Left ventricle myocardium superior (tissue), 1 donor: Measurements from ENCODE around the gene EARS2. TPM values are rescaled to one million over a fixed set of nuclear protein-coding genes. Genes with fewer than 3 reads are reported as not detected.
"Not testable (repeated sequence)": the region's sequence is repeated elsewhere in the genome, so short reads cannot be mapped to it uniquely, and the experiment has no call there.

Experiments used
- ATAC-seq: fragments of 200-7000 bp; cut with Tn5 transposase; one replicate; pipeline ENCODE4 v1.9.1; 2020; ENCODE audit warnings: mild to moderate bottlenecking, moderate library complexity
- DNase-seq: peaks from one replicate; pipeline ENCODE4 v3.0.0-alpha.2; 2020
- intact Hi-C: fragments of 100-400 bp; cut with micrococcal nuclease; formaldehyde crosslinking; loops from one replicate; pipeline ENCODE4 v1.11.0; 2022
- long read RNA-seq: library from polyadenylated mRNA; unstranded; transcript quantifications from one replicate; pipeline ENCODE4 v2.0.0, GENCODE V29; 2021
- total RNA-seq: library from RNA; stranded (reverse); fragmentation: NEBNext Ultra II Directional; extraction: Animal tissue kit (Norgen Biotek cat#: 25700); gene quantifications from one replicate; pipeline ENCODE4 v1.2.1, GENCODE V29; 2021
- donor health status: DM: no; HTN: yes; CAD: no; lungs with severe emphysema.

EARS2 gene
- total RNA-seq, result 22.0 TPM
- long read RNA-seq, transcript EARS2-207 (10 exons, 3,840 nt), result minor isoform, 7 of 75 reads
- long read RNA-seq, transcript EARS2-201 (9 exons, 3,961 nt), result major isoform, 18 of 75 reads
- long read RNA-seq, partial matches to known transcripts, result 36 of 75 reads
- long read RNA-seq, other reads (novel, unspliced or antisense), result 11 of 75 reads

DNA sequence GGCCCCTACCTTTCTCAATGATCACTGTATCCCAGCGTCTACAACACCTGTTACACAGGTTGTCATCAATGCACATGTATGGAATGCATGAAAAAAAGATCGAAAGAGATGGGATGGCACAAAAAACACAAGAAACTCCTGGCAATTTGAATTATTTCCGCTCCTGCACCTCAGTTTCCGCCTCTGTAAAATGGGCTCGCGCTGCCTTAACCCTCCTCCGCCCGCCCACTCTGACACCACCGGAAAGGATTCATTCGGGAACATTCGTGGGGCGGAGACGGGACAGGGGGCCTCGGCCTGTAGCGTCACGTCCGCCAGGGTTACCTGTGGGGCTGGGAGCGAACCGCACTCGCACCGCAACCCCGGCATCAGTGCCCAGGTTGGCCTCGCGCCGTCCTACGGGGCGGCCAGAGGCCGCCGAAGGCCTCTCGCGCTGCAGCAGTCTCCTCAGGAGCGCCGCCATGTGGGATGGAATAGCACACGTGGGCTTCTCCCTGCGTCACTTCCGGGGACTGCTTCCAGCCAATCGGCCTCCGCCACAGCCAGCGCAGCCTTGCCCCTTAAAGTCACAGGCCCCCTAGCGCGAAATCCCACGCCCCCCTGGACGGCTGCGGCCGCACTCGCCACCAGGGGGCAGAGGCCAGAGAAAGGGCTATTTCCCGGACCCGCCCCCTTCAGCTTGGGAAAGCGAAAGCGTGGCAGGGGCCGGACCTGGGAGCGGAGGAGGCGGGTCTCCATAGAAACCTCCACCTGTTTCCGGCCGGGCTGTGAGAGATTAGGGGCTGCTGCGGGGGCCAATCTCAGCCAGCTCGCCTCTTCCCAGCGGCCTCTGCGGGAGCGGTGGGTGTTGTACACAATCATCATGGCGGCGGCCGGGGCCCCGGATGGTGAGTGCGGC lies at the start of gene EARS2, which contains the start of gene UBFD1:
Gene EARS2 (minus strand): TSS at position 470 of the 898 bp plus-strand sequence. CDS start 7 bp downstream, at position 463.
Gene UBFD1 (plus strand): TSS at position 847 of the 898 bp plus-strand sequence. CDS start 16 bp downstream, at position 863.
- peak; percentile 96 for ATAC-seq
- DNase-seq, result peak; percentile 99
- intact Hi-C loops, result no loop called here

DNA sequence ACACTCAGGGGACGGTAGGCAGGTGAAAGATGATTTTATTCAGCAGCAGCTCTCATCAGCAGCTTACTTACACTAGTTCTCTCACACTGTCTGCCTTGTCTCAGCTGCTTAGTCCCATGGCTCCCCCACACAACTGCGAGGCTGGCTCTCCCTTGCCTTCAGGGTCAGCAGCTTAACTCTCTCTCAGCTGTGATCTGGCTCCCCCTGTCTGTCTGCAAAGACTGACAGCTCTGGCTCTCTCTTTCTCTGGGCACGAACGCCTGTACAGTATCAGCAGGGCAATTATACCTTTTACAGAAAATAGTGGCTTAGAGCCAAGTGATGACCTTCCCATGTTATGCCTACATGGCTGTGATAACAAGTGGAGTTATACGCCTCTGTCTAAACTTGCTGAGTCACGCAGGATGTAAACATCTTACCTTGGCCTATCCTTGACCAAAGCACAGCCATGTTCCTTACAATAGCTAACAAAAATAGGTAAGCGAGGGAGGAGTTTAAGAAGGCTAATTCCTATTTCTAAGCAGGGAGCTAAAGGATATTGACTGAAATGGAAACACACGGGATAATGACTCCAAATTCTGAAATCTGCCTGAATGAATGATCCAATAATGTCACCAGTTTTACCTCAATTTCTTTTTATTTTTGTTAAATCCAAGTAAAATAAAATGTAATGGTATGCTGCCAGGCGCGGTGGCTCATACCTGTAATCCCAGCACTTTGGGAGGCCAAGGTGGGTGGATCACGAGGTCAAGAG lies 40.0 kb upstream of the EARS2 start:
- ATAC-seq (peak; percentile 58), DNase-seq (peak; percentile 38)
- intact Hi-C loops, result no loop called here

DNA sequence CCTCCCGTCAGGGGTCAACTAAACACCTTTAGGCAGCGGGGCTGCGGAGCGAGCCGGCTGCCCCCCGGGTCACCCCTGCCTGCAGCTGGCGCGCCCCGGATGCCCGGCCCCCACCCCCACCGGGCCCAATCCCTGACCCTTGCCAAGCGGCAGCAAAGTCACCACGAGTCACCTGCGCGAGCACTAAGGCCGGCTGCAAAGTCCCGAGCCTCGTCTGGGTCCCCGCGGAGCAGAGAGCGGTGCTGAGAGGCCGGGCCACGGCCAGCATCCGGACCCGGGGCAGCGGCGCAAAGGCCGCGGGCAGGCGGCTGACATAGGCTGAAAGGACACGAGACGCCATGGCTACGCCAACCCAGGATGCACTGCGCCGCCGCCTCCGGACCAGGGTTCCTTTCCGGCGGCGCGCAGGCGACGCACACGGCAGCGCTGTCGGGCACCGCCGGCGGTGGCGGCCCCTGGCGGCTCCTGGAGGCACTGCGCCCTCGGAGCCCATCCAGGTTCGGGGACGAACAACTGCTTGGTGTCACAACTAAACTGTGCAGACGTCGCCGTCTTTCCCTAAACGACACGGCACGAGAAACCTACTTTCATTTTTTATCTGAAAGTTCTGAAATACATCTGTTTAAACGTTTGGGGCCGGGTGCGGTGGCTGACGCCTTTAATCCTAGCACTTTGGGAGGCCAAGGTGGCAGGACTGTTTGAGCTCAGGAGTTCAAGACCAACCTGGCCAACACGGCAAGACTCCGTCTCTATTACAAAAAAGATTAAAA lies 39.0 kb upstream of the EARS2 start, which contains the start of gene NDUFAB1:
Gene NDUFAB1 (minus strand): TSS at position 366 of the 770 bp plus-strand sequence. CDS start 26 bp downstream, at position 340.
- ATAC-seq (peak; percentile 96), DNase-seq (peak; percentile 96)
- intact Hi-C loops, result no loop called here

DNA sequence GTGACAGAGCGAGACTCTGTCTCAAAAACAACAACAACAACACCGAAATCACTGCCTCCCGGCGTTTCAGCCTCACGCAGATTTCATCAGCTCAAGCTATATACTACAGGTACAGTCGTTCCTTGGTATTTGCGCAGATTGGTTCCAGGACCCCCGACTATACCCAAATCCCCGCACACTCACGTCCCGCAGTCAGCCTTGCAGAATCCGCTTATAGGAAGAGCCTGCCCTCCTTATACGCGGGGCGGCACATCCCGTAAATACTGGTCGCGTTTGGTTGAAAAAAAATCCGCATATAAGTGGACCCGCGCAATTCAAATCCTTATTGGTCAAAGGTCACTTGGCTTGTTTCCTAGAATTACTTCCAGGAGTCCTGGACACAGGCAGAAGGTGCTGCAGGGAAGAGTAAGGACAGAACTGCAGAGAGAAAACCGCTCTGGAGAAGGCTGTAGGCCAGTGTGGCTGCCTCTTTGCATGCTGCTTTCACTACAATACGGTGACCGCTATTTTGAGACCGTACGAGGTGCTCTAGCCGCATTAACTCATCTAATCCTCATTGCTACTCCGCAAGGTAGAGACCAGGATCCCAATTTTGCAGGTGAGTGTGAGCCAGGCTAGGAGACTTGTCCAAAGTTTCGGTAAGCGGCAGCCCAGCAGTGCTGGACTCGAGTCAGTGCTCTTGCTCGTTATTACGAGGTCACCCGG lies 38.2 kb upstream of the EARS2 start:
- intact Hi-C loops, result no loop called here
- DNase-seq (no peak), ATAC-seq (no peak)

DNA sequence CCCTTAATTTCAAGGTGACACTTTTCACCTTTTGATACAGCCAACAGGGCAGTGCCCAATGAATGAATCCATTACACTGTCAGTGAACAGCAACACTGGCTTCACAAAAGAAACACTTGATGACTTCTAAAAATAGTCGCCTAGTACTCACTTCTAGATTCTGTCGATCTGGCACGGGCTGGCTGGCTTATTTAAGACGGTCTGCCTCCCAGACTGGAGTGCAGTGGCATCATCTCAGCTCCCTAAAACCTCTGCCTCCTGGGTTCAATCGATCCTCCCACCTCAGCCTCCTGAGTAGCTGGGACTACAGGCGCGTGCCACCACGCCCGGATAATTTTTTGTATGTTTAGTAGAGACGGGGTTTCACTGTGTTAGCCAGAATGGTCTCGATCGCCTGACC lies 37.0 kb upstream of the EARS2 start:
- intact Hi-C loops, result no loop called here
- peak; percentile 57 for DNase-seq
- peak; percentile 44 for ATAC-seq

DNA sequence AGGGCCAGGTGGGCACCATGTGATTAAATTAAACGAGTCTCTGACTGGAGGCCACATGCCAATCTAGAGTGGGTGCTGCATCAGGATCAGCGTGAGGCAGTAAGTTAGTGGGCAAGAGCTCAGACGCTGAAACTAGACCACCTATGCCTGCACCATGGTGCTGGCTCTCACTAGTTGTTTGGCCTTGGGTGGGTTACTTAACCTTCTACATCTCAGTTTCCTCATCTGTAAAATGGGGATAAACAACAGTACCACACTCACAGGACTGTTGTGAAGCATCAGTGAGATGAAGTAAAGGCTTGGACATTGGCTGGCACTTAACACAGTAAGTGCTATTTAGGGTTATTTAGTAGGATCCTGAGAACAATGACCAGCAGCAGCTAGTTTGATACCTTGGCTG lies 33.0 kb upstream of the EARS2 start:
- intact Hi-C loops, result no loop called here
- DNase-seq (no peak), ATAC-seq (no peak)

DNA sequence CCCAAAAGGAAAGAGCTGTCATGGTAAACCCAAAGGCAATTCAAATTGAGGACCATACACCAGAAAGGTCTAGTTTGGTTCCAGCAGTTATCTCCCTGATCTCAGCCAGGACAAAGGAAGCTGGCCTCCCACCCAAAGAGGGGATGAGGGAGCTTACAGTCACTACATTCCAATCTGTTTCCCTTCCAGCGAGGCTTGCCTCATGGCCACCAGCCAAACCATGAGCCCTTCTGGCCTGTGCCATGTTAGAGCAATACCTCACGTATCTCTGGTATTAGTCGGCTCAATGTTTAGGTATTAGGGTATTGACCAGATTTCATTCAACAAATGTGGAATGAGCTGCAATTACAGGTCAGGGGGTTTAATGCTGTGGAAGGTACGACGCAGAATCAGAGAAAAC lies 30.6 kb upstream of the EARS2 start:
- intact Hi-C loops, result no loop called here
- ATAC-seq (peak; percentile 56), DNase-seq (peak; percentile 53)

DNA sequence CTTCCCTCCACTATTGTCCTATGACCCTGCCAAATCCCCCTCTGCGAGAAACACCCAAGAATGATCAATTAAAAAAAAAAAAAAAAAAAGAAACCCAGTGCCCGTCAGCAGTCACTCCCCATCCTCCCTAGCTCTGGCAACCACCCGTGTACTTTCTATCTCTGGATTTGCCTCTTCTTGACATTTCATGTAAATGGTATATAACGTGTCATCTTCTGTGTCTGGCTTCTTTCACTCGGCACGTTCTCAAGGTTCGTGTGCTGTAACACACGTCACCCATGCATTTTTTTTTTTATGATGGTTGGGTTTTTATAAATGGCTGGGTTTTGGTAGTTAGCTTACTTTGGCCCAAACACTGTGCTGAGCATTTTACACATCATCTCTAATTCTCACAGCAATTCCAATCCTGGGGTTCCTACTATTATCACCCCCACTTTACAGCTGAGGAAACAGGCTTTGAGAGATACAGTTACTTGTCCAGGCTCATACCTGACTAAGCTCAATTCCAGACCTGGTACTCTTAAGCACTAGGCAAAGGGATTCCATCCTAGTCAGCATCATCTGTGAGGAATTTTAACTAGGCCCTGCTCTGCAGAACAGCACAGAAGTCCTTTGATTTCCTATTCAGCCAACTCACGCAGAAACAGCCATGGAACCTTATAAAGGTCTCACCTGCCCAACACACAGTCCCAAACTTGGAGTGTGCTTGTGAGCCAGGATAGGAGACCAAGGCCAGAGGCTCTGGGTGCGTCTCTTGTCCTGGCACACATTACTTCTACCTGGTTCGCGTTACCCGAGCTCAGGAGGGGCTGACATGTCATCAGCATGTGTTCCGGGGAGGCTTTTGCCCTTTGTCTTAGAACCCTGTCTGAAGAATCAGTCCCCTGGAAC lies 27.3 kb upstream of the EARS2 start:
- intact Hi-C loops, result no loop called here
- DNase-seq (no peak), ATAC-seq (peak; percentile 72)

DNA sequence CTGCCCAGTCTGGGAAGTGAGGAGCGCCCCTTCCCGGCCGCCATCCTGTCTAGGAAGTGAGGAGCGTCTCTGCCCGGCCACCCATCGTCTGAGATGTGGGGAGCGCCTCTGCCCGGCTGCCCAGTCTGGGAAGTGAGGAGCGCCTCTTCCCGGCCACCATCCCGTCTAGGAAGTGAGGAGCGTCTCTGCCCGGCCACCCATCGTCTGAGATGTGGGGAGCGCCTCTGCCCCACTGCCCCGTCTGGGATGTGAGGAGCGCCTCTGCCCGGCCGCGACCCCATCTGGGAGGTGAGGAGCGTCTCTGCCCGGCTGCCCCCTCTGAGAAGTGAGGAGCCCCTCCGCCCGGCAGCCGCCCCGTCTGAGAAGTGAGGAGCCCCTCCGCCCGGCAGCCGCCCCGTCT lies 26.1 kb upstream of the EARS2 start:
- intact Hi-C loops, DNase-seq, ATAC-seq: not testable (repeated sequence)

DNA sequence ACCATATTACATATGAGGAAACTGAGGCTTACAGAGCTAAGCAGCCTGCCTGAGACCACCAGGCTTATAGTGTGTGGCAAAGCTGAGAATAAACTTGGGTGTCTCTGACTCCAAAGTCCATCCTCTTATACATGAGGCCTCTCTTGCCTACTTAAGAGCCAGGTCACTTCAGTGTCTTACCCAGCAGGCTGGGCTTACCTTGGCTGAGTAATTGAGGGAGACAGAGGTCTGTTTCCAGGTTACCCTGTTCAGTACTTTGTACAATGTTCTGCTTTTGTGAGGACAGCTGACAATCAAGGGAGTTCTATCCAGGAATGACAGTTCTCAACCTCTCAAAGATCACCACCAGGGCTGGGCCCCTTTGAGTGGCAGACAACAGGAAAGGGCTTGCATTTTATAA lies 24.6 kb upstream of the EARS2 start:
- intact Hi-C loops, result no loop called here
- ATAC-seq, result no peak

DNA sequence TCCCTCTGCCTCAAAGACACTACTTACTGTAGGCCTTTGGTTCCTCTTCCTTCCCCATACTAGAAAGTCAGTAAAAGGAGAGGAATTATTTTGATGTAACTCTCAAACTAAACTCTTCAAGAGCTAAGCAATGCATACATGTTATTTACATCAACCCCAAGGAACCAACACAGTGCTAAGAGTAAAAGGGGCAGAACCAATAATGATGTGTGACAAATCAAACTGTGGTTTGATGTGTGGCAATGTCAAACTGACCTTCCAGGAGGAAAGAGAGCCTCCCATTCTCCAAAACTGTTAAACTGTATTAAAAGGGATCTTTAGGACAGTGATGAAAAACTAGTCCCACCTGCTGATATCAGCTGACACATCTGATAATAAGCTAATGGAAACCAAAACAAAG lies 23.2 kb upstream of the EARS2 start:
- ATAC-seq (no peak), DNase-seq (no peak)
- intact Hi-C loops, result no loop called here

More for the DNA sequence above, 24.6 kb upstream of the EARS2 start:
- no peak for DNase-seq

DNA sequence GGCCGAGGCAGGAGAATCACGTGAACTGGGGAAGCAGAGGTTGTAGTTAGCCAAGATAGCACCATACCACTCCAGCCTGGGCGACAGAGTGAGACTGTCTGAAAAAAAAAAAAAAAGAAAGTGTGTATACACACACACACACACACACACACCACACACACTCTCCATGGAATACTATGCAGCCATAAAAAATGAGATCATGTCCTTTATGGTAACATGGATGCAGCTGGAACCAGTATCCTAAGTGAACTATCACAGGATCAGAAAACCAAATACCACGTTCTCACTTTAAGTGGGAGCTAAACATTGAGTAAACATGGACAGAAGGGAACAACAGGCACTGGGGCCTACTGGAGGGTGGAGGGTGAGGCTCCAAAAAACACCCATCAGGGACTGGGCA lies 22.2 kb upstream of the EARS2 start:
- DNase-seq, result no peak
- intact Hi-C loops, result no loop called here
- no peak for ATAC-seq

DNA sequence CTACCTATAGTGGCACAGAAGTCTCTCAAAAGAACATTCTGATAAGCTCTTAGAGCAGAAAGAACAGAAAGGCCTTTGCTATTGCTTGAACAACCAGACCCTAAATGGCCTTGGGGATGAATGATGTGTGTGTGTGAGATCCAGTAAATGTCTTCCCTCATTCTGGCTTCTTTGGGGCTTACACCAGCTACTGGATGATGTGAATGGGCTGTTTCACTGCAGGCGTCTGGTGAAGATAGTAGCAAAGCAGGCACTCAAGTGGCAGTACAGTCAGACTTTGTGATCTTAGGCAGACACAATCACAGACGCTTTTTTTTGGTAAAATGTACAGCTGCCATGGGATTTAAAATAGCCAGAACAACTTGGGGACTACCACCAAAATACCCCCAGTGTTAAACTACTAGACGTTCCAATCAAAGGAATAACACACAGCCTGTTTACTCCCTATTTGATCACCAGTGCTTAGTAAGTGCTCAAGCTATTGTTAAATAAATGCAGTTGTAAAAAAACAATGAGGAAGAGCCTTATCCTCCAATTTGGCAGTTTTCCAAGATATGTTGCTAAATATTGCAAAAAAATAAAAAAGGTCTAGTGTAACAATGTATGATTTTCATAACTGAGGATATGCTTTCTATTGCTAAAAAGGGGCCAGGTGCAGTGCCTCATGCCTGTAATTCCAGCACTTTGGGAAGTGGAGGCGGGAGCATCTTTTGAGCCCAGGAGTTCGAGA lies 21.1 kb upstream of the EARS2 start:
- intact Hi-C loops, result no loop called here
- DNase-seq (no peak), ATAC-seq (no peak)

DNA sequence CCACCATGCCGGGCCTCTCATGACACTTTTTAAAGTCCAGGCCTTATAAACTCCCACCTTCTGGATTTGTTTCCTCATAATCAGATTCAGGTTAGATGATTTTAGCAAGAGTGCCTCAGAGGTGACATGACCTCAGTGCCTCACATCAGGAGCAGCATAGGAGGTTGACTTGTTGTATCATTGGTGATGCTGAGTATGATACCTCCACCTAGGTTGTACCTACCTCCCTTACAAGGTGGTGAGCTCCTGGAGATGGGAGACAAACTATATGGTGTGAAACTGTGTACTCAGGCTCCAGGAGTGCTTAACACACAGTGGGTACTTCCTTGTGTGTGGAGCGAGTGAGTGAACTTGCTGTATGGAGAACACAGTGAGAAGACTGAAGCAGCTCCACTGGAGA lies 20.3 kb upstream of the EARS2 start:
- intact Hi-C loops, result no loop called here
- DNase-seq (no peak), ATAC-seq (no peak)

DNA sequence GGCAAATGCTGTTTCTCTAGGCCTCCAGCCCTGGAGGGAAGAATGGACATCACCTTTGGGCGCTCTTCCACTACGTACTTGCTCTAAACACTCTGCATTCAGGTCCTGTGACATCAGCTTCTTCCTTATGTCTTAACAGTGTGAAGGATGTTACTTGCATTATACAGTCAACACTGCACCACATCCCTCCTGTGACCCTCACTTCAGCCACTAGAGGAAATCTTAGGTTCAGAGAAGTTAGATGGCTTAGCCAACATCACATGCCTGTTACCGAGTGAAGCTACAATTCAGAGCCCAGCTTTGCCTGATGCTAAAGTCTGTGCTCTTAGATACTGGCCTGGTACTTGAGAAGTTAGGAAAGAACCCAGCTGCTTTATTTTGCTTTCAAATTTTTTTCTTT lies 18.7 kb upstream of the EARS2 start:
- ATAC-seq (no peak), DNase-seq (no peak)
- intact Hi-C loops, result no loop called here

DNA sequence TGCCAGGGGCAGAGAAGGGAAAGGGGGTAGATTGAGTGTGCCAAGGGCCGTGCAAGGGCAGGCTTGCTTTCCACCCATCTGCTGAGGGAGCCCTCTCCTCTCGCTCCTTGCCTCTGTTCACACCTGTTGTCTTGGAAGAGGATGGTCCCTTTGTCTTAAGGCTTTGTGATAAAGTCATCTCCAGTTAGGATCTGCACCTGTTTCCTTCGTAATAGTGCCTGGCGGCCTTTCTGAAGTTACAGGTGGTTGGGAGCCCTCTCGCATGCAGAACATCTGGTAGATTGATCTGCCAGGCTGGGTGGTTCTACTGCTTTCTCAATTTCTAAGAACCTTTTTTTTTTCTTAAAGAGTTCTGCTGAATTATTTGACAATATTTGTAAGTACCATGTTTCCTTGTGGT lies 16.7 kb upstream of the EARS2 start:
- intact Hi-C loops, result no loop called here
- ATAC-seq (no peak), DNase-seq (no peak)

DNA sequence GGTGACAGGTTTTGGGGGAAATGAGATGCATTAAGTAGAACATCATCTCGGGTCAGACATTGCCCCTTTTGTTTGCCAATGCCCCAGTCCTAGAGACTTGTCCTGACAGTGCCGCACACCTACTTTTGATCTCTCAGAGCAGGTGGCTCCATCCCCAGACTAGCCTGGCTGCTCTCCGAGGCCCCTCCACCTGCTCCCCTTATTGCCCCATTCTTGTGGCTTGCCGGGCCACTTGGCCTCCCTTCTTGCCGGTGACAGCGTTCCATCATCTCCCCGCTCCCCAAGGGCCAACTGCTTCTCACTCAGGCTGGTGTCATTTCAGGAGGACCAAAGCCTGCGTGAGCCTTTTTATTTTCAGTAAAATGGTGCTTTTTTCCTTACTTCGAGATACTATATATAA lies 15.2 kb upstream of the EARS2 start:
- DNase-seq, result no peak
- ATAC-seq, result no peak
- intact Hi-C loops, result no loop called here
